Retinal pigment epithelial cell (primary cell): ENCODE results near the gene KHSRP.

Experiments used
- DNase-seq: peaks from one replicate; pipeline ENCODE4 v3.0.0-alpha.2; 2010; ENCODE audit warnings: low read depth
- H3K4me3 ChIP-seq: 2 replicates; pipeline ENCODE4 v1.5.1; 2011; ENCODE audit warnings: mild to moderate bottlenecking, low read length, control low read depth, moderate library complexity
- CTCF ChIP-seq: conservative IDR thresholded peaks from 2 replicates; pipeline ENCODE4 v1.5.1; 2011; ENCODE audit warnings: low read depth, low read length, control low read depth, inconsistent platforms

KHSRP gene

GRCh38 chr19:6394831-6395230, 29.8 kb downstream of the KHSRP start:
- no peak for TF ChIP-seq CTCF
- DNase-seq = no peak
- H3K4me3 ChIP-seq = no peak overlapping the region

GRCh38 chr19:6393983-6394412, 30.6 kb downstream of the KHSRP start:
- TF ChIP-seq CTCF = no peak
- peak overlapping the region; percentile 91 for H3K4me3 ChIP-seq
- no peak for DNase-seq

- TF ChIP-seq CTCF = peak; percentile 14
- peak; percentile 64 for DNase-seq
- peak within 1 kb of the TSS; percentile 91 for H3K4me3 ChIP-seq
These were observed 31.3 kb downstream of the KHSRP start, which contains the start of gene GTF2F1 for GRCh38 chr19:6393074-6393982. Gene GTF2F1, minus strand, starts transcription at chr19:6393164. Its CDS starts 169 bp downstream, at chr19:6392995.

- DNase-seq = no peak
- H3K4me3 ChIP-seq = peak overlapping the region; percentile 91
- no peak for TF ChIP-seq CTCF
These were observed 32.2 kb downstream of the KHSRP start for GRCh38 chr19:6392221-6393073.

- TF ChIP-seq CTCF = no peak
- no peak for DNase-seq
- H3K4me3 ChIP-seq = no peak overlapping the region
These were observed 37.2 kb downstream of the KHSRP start for GRCh38 chr19:6387372-6387771.

- H3K4me3 ChIP-seq = no peak overlapping the region
- no peak for TF ChIP-seq CTCF
- no peak for DNase-seq
These were observed 40.2 kb downstream of the KHSRP start for GRCh38 chr19:6384381-6384780.
